Activated T-cell treated with anti-CD3 and anti-CD28 coated beads, Interleukin-2, amount 50 U/mL, for 4 hours (primary cell): ENCODE measurements around the gene ZEB2. TPM values are rescaled to one million over a fixed set of nuclear protein-coding genes. Genes with fewer than 3 reads are reported as not detected.
A peak's percentile ranks its signal among the peaks of the same experiment; 100 is the strongest.

ENCODE experiments used
- ATAC-seq, 2 donors: fragments of 200-7000 bp; cut with Tn5 transposase; one replicate each; pipeline ENCODE4 v1.10.0; 2021
- DNase-seq: peaks from one replicate; pipeline ENCODE4 v3.0.0-alpha.2; 2020
- H3K27me3 Mint-ChIP-seq: one replicate; pipeline ENCODE4 v1.8.0; 2021; ENCODE audit warnings: low read depth, mixed read lengths
- H3K36me3 Mint-ChIP-seq: one replicate; pipeline ENCODE4 v1.8.0; 2022; ENCODE audit warnings: mixed read lengths; ENCODE audit not compliant: insufficient read depth
- H3K4me1 Mint-ChIP-seq: one replicate; pipeline ENCODE4 v1.8.0; 2021; ENCODE audit warnings: low read depth, mixed read lengths
- H3K4me3 Mint-ChIP-seq: one replicate; pipeline ENCODE4 v1.8.0; 2021; ENCODE audit warnings: mild to moderate bottlenecking, moderate library complexity, mixed read lengths
- H3K9me3 Mint-ChIP-seq: one replicate; pipeline ENCODE4 v1.8.0; 2021; ENCODE audit warnings: mixed read lengths
- total RNA-seq, 3 donors: library from RNA; stranded (reverse); gene quantifications; one replicate each; pipeline ENCODE4 v1.2.1, GENCODE V29; 2021

ZEB2 gene
- total RNA-seq, 3 donors from 2014 or later: 14.4 to 35.9 (median 25.1) TPM

- H3K36me3 Mint-ChIP-seq: peaks cover 21% of the 10 kb centered on the region
- ATAC-seq (no peak), DNase-seq (no peak)
- peaks cover 3% of the 10 kb centered on the region for H3K4me1 Mint-ChIP-seq
- H3K4me3 Mint-ChIP-seq: no peak overlapping the region
- H3K9me3 Mint-ChIP-seq: no peaks in the 10 kb centered on the region
- H3K27me3 Mint-ChIP-seq: no peaks in the 10 kb centered on the region
Observed at GRCh38 chr2:144396318-144396717, 123.6 kb downstream of the ZEB2 start.

- Mint-ChIP-seq H3K4me1 (peaks cover 3% of the 10 kb centered on the region), H3K27me3 (no peaks in the 10 kb centered on the region), H3K36me3 (peaks cover 3% of the 10 kb centered on the region), H3K9me3 (no peaks in the 10 kb centered on the region), H3K4me3 (no peak overlapping the region)
- ATAC-seq (no peak), DNase-seq (no peak)
Observed at GRCh38 chr2:144390424-144391020, 129.4 kb downstream of the ZEB2 start.

- no peak for ATAC-seq
- Mint-ChIP-seq H3K4me3 (no peak overlapping the region), H3K4me1 (peaks cover 3% of the 10 kb centered on the region), H3K36me3 (no peaks in the 10 kb centered on the region), H3K27me3 (no peaks in the 10 kb centered on the region), H3K9me3 (no peaks in the 10 kb centered on the region)
- DNase-seq: no peak
Observed at GRCh38 chr2:144389930-144390311, 130.0 kb downstream of the ZEB2 start.

- Mint-ChIP-seq H3K4me1 (peaks cover 3% of the 10 kb centered on the region), H3K4me3 (no peak overlapping the region), H3K36me3 (no peaks in the 10 kb centered on the region), H3K27me3 (no peaks in the 10 kb centered on the region), H3K9me3 (no peaks in the 10 kb centered on the region)
- ATAC-seq: no peak
- DNase-seq: no peak
Observed at GRCh38 chr2:144389151-144389929, 130.6 kb downstream of the ZEB2 start.

GRCh38 chr2:144385381-144385780 is 134.5 kb downstream of the ZEB2 start:
- H3K4me1 Mint-ChIP-seq: peaks cover 24% of the 10 kb centered on the region
- no peak overlapping the region for H3K4me3 Mint-ChIP-seq
- DNase-seq (no peak), ATAC-seq (no peak)
- no peaks in the 10 kb centered on the region for H3K36me3 Mint-ChIP-seq
- peaks cover 4% of the 10 kb centered on the region for H3K27me3 Mint-ChIP-seq
- no peaks in the 10 kb centered on the region for H3K9me3 Mint-ChIP-seq

- Mint-ChIP-seq H3K4me3 (no peak overlapping the region), H3K27me3 (peaks cover 7% of the 10 kb centered on the region), H3K4me1 (peaks cover 30% of the 10 kb centered on the region), H3K36me3 (no peaks in the 10 kb centered on the region), H3K9me3 (no peaks in the 10 kb centered on the region)
- DNase-seq: no peak
- no peak for ATAC-seq
Observed at GRCh38 chr2:144383571-144384100, 136.3 kb downstream of the ZEB2 start.

- no peaks in the 10 kb centered on the region for H3K36me3 Mint-ChIP-seq
- H3K27me3 Mint-ChIP-seq: peaks cover 7% of the 10 kb centered on the region
- ATAC-seq (peak; percentile 81 to 94), DNase-seq (no peak)
- peaks cover 32% of the 10 kb centered on the region for H3K4me1 Mint-ChIP-seq
- H3K4me3 Mint-ChIP-seq: no peak overlapping the region
- H3K9me3 Mint-ChIP-seq: no peaks in the 10 kb centered on the region
Observed at GRCh38 chr2:144382849-144383248, 137.1 kb downstream of the ZEB2 start.

- H3K4me3 Mint-ChIP-seq: no peak overlapping the region
- H3K4me1 Mint-ChIP-seq: peaks cover 36% of the 10 kb centered on the region
- no peaks in the 10 kb centered on the region for H3K9me3 Mint-ChIP-seq
- ATAC-seq (no peak), DNase-seq (no peak)
- H3K27me3 Mint-ChIP-seq: peaks cover 7% of the 10 kb centered on the region
- H3K36me3 Mint-ChIP-seq: no peaks in the 10 kb centered on the region
Observed at GRCh38 chr2:144381716-144382115, 138.2 kb downstream of the ZEB2 start.

- no peak for DNase-seq
Observed at GRCh38 chr2:144379851-144380311, 140.0 kb downstream of the ZEB2 start.

GRCh38 chr2:144378551-144378950 is 141.4 kb downstream of the ZEB2 start:
- DNase-seq (no peak), ATAC-seq (no peak)
- Mint-ChIP-seq H3K9me3 (no peaks in the 10 kb centered on the region), H3K4me3 (no peak overlapping the region), H3K4me1 (peaks cover 46% of the 10 kb centered on the region), H3K36me3 (no peaks in the 10 kb centered on the region), H3K27me3 (peaks cover 14% of the 10 kb centered on the region)

More at GRCh38 chr2:144379851-144380311, 140.0 kb downstream of the ZEB2 start:
- Mint-ChIP-seq H3K4me3 (no peak overlapping the region), H3K27me3 (peaks cover 14% of the 10 kb centered on the region), H3K36me3 (no peaks in the 10 kb centered on the region), H3K9me3 (no peaks in the 10 kb centered on the region), H3K4me1 (peaks cover 36% of the 10 kb centered on the region)
- no peak for ATAC-seq

- Mint-ChIP-seq H3K9me3 (no peaks in the 10 kb centered on the region), H3K27me3 (peaks cover 14% of the 10 kb centered on the region), H3K4me1 (peaks cover 41% of the 10 kb centered on the region), H3K36me3 (no peaks in the 10 kb centered on the region), H3K4me3 (no peak overlapping the region)
- no peak for ATAC-seq
- no peak for DNase-seq
Observed at GRCh38 chr2:144377914-144378313, 142.0 kb downstream of the ZEB2 start.

GRCh38 chr2:144376926-144377325 is 143.0 kb downstream of the ZEB2 start:
- H3K9me3 Mint-ChIP-seq: no peaks in the 10 kb centered on the region
- H3K4me1 Mint-ChIP-seq: peaks cover 31% of the 10 kb centered on the region
- H3K4me3 Mint-ChIP-seq: no peak overlapping the region
- DNase-seq (no peak), ATAC-seq (no peak)
- H3K27me3 Mint-ChIP-seq: peaks cover 14% of the 10 kb centered on the region
- H3K36me3 Mint-ChIP-seq: no peaks in the 10 kb centered on the region

- no peak overlapping the region for H3K4me3 Mint-ChIP-seq
- H3K36me3 Mint-ChIP-seq: no peaks in the 10 kb centered on the region
- H3K27me3 Mint-ChIP-seq: peaks cover 14% of the 10 kb centered on the region
- H3K4me1 Mint-ChIP-seq: peaks cover 28% of the 10 kb centered on the region
- DNase-seq (no peak), ATAC-seq (no peak)
- H3K9me3 Mint-ChIP-seq: no peaks in the 10 kb centered on the region
Observed at GRCh38 chr2:144376460-144376859, 143.5 kb downstream of the ZEB2 start.

- Mint-ChIP-seq H3K27me3 (peaks cover 8% of the 10 kb centered on the region), H3K36me3 (no peaks in the 10 kb centered on the region), H3K9me3 (no peaks in the 10 kb centered on the region), H3K4me1 (peaks cover 26% of the 10 kb centered on the region), H3K4me3 (no peak overlapping the region)
- DNase-seq (no peak), ATAC-seq (peak; percentile 43 to 59)
Observed at GRCh38 chr2:144374163-144374661, 145.7 kb downstream of the ZEB2 start.
